ENCODE data around the gene ERC1.
"Not testable (repeated sequence)": the region's sequence is repeated elsewhere in the genome, so short reads cannot be mapped to it uniquely, and the experiment has no call there.

Gene ERC1

DNA sequence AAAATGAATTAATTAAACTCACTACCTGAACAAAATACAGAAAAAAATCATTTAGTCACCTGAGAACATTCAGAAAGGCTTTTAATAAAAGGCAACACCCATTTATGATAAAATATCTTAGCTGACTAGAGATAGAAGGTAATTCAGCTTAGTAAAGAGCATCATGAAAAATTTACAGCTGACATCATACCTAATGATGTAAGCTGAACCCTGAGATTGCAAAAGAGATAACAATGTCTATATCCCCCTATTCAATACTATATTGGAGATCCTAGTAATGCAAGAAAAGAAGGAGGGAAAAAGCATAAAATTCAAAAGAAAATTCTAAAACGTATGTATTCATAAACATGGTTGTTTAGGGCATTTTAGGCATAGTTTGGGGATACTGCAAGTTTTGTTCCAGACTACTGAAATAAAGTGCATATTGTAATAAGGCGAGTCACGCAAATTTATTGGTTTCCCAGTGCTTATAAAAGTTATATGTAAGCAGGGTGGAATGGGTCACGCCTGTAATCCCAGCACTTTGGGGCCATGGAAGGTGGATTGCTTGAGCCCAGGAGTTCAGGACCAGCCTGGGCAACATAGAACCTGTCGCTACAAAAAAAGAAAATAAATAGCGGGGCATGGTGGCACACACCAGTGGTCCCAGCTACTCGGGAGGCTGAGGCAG, 311.3 kb downstream of the ERC1 start:
- DNase-seq, result no peak

DNA sequence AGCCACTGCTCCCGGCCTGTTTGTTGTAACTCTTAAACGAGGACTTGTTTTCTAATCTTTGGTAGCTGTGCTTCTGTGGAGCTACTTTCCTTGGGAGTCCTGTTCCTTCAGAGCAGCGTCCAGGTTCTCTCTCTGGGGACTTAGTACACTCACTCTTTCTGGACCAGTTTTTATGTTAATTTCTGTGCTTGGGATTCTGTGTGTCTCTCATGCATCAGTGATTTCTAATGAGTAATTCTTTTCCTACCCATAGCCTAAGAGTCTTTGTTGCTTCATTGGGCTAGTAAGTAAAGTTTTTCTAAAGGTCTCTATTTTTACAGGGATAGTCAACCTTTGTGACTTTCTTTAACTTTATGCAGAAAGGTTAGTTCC, 314.0 kb downstream of the ERC1 start:
- DNase-seq, result no peak

DNA sequence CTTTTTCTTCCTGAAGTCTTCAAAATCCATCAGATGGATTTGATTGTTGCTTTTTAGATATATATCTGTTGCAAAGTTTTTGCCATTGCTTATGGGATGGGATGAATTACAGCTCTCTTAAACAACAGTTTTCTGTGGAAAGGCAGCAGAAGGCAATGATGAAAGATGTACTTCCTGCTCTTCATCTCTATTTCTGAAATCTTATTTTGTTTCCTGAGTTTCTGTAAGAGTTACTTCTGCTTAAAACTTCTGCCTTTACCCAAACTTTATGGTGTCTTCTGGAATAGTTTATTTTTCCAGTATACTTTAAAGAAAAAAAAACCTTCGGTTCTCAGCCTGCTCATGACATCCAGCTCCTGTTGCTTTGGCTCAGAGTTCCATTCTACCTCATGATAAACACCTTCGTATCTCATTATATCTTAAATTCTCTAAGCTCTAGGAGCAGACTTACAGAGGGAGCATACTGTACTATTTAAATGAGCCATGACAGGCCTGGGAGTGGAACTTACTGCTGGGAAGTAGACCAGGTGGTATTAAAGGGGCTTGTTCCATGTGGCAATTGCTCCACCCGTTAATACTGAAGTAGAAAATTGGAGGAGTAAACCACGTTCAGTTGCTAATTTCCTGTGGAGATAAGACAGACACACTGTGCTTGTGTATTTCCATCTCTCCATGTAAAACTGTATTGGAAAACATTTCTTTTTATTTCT, 314.9 kb downstream of the ERC1 start:
- DNase-seq, result no peak

DNA sequence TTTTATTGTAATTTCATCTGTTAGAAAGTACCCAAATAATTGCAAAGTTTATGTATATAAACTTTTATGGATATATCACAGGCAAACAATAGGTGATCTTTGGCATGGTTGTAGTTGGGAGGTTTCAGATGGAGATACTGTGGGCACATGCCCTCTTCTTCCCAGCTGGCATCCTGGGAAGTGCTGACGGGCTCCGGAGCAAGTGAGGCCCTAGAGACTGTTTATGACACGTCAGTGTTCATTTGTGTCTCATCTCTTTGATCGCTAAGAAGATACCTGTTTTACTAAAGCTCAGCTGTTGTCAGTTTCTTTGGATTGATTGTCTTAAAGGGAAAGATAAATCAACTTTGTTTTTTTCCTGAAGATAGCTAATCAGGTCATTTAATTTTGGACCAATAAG, 315.8 kb downstream of the ERC1 start:
- DNase-seq, result no peak

DNA sequence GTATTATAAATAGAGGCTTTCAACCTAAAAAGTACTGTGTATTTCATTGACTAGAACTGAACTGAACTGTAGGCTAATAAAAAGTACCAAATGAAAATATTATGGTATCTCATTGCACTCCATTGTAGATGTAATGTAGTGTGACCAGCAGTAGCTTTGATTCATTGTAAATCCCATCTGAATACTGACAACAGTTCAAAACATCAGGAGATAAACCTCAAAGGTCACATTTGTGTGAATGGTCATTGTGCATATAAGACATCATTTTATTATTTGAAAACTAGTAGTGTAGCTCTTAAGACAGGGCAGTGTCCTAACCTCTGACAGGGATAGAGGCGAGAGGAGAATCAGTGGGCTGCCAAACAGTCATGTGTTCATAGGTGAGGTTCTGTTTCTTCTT, 316.8 kb downstream of the ERC1 start:
- DNase-seq, result no peak

DNA sequence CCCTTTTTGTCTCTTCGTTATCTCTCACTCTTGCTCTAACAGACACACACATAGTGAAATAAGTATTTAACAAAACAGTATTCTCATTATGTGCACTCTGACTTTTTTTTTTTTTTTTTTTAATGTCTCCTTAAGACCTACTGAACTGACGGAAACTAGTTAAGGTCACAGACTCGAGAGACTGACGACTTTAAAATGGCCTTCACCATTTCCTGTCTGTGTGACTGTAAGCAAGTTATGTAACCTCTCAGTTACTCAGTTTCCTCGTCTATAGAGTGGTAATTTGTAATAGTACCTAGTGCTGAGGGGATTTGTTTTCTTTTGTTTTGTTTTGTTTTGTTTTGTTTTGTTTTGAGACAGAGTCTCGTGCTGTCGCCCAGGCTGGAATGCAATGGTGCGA, 318.6 kb downstream of the ERC1 start:
- DNase-seq, result no peak

DNA sequence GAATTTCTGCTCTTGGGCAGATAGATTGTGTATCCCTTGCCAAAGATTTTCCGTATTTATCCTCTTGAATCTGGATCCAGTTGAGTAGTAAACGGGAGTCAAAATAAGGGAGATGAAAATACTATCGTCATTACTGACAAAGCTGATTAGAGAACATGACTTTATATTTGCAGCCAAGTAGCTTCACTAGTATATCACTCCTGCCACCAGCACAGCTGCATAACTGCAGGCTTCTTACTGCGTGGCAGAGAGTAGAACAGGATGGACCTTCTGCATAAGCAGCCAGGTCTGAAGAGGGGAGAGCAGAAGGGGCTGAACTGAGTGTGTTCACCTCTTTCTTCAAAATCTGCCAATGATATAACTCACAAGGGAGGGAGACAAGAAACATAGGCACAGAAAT, 319.6 kb downstream of the ERC1 start:
- DNase-seq, result no peak

DNA sequence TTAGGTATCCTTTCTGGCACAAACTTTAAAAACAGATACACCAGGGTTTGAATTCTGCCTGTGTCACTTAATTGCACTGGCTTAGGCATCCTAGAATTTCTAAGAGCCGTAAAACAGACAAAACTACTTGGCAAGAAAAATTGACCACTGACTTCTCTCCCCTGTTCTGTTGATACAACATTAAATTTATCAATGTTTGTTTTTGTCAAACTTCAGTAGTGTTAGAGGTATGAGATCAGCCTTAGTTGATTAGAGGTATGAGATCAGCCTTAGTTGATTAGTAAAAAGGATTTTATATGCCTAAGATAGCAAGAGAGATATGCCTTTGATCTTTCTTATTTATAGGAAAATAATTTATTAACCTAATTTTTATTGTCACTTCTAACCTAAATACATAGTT, 320.1 kb downstream of the ERC1 start:
- DNase-seq, result no peak

DNA sequence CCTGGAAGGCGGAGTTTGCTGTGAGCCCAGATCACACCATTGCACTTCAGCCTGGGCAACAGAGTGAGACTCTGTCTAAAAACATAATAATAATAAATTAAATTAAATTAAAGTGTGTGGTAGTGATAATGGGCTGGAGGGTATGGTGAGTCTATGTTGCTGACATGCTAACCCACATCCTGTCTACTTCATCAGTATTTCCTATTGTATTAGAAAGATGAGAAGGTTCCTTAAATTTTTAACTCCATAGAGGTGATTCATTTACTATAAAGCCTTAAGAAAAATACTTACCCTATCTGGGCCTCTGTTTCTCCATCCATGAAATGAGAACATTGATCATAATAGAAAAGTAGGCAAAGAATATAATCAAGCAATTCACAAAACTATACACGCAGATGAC, 322.9 kb downstream of the ERC1 start:
- DNase-seq, result no peak

DNA sequence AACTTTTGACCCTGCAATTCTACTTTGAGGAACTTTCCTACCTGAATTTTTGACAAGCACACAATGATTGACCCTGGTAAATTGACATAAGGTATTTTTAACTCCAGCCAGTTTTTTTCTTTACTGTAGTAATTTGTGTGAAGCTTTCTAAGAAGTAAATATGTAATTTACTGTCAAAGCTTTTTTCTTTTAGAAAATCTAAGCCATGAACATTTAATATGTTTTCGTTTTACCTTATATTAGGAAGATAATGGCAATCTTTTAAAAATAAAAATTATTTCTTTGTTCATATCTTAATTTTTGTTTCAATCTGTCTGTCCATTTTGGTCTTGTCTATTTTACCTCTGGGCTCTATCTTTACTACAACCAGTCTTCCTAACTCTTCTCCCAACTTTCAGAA, 323.5 kb downstream of the ERC1 start:
- DNase-seq, result no peak

DNA sequence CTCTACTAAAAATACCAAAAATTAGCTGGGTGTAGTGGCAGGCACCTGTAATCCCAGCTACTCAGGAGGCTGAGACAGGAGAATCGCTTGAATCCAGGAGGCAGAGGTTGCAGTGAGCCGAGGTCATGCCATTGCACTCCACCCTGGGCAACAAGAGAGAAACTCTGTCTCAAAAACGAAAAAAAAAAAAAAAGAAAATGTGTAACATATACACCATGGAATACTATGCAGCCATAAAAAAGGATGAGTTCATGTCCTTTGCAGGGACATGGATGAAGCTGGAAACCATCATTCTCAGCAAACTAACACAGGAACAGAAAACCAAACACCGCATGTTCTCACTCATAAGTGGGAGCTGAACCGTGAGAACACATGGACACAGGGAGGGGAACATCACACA, 326.0 kb downstream of the ERC1 start:
- not testable (repeated sequence) for DNase-seq

DNA sequence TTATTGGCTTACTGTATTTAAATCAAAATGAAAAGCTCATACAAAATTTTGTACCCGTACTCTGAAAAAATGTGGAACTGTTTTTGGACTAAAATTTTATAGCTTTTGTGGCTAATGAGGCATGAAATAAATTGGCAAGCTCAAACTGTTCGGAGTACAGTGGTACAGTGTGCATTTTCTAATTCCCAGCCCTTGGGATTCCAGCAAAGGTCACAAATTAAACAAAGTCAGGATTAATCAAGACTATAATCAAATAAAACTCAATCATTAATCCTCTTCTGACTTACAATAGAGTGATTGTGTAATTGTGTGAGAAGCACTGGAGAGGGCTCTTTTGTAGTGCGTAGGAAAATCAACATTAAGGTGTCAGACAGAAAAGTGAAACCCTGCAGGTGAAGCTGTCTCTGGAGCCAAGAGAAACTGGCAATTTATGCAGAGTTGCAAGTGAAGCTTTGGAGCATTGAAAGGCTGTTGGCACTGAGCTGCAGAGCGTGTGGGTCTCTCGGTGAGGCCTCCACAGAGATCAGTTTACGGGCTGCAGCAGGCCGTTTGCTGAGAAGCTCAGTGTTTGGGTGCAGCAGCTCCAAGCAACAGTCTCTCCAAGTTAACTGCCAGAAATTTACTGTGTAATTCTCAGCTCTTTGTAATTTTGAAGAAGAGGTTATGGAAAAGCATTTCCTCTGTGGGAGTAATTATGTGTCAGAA, 327.5 kb downstream of the ERC1 start:
- DNase-seq, result no peak

DNA sequence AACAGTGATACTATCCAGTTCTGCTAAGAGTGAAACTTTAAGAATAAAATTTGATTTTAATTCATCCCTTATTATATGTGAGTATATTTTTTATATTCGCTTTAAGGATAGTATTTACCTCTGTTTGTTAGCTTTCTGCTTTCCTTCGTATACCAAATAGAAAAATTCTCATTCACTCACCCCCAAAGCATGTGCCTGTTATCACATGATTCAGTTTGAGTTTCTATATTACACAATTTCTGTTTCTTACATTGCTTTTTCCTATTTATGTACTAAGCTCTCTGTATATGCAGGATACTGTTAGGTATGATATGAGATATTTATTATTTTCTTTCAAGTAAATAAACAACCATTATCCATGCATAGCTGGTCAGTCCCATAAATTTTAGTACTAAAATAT, 328.2 kb downstream of the ERC1 start:
- DNase-seq, result no peak

DNA sequence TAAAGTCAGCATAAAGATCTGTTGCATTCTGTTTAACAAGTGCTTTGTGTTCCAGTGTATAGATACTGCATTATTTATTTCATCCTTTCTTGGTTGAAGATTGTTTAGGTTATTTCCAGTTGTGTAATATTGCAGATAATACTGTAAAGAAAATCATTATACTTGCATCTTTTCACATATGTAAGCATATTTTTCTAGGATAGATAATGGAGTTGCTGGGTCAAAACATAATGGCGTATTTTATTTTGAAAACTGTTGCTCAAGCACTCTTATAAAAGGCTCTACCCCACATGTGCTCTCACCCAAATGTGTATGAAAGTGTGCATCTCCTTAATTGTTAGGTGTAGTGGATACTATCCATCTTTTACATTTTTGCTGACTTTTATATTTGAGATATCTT, 329.0 kb downstream of the ERC1 start:
- DNase-seq, result no peak

DNA sequence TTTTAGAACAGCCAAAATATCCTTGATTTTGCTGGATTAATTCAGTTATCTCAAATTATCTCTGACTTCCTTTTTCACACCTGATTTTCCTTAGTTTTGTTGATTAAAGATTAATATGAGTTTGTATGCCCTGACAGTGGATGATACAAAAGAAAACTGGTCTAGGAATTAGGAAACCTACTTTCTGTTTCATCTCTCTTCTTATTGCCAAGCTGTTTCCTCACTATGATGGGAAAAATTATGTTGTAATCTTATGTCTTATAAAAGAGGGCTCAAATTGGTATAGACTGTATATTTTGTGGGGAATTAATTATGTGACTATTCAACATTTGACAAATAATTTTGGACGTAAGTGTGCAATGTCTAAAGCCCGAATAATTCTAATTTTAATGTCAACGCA, 331.8 kb downstream of the ERC1 start:
- no peak for DNase-seq

DNA sequence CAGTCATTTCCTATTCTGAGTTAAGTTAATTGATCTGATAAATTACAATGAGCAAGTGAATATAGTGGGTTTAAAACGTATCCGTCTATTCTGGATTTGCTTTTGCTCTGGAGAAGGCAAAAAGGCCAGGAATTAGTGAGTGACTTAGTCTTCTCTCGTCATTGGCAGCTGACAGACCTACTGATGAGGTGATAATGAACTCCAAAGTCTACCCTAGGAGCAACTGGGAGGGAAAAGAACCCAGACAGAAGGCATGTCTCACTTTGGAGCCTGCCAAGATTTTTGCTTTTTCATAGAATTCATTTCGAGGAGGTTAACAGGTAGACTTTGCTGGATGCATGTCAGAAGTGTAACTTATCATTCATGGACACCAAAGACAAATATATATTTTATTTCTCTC, 333.1 kb downstream of the ERC1 start:
- no peak for DNase-seq

DNA sequence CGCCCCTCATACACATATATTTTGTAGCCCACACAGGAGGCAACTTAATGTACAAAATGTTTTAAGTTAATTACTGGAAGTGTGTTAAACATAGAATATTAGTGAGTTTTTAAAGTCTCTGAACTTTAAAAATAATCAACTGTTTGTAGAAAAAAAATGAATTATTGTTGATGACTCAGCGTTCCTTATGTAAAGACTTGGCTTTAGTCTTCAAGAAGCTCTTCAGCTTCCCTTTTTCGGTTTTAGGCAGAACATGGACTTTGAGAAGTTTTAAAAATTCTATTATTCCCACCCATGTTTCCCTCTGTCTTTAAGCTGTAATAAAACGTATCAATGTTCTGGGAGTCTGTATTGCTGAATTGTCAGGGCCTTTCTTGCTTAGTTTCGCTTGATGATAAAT, 333.9 kb downstream of the ERC1 start:
- DNase-seq, result no peak

DNA sequence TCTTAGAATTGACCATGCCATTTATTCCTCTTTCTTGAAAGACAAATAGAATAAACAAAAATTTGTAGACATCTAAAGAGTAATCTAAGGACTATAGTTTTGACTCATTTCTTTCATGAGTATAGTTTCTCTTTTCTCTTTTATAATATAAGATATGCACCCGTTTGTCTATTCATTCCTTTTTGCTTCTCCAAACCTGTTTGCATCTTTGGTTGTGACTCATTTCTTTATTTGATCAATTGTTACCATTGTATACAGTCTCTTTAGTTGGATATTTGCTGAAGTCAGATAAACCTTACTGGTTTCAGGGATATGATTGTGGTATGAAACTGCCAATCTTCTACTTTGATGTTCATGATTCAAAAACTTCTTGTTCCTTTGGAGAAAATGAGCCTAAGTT, 334.6 kb downstream of the ERC1 start:
- no peak for DNase-seq

DNA sequence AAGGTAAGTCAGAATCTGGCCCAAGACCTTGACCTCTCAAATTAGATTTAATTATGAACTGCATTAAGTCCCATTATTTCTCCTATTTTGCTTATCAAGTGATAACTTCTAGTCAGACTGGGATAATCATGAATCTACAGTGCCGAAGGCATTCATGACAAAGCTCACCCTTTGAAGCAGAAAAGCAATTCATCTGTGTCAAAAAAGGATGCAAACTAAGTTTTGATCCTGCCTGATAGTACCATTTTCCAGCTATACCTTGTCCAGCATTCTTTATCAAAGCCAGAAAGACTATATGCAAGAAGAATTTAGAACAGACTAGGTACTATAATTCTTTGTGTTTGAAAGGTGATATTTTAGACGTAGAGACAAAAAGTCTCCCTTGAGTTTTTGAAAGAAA, 335.2 kb downstream of the ERC1 start:
- no peak for DNase-seq

DNA sequence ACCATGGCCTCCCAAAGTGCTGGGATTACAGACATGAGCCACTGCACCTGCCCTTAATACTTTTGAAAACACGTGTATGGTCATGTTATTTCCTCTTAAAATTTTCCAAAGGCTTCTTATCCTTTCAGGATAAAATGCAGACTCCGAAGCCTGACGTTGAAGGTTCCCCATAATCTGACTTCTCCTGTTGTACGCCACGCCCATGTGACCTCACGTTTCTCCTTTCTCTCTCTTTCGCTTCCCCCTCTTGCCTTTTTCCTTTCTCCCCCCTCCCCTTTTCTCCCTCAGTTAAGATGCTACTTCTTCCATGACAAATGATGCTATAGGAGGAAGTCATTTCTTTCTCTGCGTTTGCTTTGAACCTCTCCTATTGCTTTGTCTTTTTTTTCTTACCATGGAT, 337.4 kb downstream of the ERC1 start:
- no peak for DNase-seq

DNA sequence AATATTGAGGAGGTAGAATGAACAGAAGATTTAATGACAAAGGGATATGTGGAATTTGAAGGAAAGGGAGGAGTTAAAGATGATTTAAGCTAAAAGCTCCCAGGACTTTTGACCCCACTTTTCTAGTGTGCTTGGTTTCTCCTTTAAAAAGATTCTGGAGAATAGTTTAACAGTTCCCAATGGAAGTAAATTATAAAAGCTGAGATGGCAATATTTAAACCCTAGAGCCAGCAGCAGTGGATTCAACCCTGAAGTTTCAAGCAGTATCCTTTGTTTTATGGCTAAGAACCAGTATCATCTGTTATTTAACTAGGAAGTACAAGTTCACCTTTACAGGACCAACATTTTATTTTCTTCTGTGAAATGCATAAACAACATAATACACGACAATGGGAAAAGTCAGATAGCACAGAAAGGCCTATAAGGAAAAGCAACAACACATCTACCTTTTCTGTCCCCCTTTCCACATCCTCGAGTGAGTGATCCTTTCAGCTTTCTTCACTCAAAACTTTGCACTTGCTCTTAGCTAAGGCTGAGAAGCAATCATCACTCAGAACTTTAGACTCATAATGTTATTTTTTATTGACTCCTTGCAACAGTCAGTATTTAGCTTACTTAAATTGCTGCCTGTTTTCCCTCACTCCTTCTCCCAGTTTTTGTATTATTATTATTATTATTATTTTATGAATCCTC, 338.9 kb downstream of the ERC1 start:
- no peak for DNase-seq

DNA sequence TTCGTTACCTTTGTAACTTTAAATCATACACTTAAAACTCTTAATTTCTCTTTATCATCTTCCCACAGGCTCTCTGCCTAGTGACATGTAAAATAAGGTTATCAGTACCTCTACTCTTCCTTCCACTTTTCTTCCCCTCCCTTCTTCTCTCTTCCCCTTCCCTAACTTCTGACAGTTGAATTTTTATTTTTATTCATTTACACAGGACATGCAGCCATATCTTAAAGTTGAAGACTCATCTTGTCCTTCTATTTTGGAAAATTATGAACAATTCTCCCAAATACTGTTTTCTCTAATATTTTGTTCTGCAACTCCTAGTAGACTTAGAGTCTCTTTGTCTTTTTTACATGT, 339.4 kb downstream of the ERC1 start:
- DNase-seq, result no peak

DNA sequence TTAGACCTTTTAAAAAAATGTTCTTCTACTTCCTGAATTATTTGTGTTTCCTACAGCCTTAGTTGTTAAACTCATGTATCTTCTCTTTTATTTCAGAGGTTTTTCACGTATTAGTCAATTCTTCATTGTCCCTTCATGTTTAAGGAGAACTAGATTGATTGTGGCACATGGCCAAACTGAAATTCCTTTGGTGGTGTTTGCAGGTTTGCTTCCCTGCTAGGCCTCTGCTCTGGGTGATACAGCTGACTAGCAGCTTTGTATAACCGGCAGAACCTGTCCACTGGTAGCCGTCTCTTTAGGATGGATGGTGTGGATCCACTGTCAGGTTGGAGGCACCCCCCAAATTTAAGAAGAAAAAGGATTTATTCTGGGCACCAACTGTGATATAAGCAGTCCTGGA, 341.3 kb downstream of the ERC1 start:
- DNase-seq, result no peak
